Gastroesophageal sphincter (tissue), 4 donors: ENCODE measurements around the gene MBNL3. TPM values are rescaled to one million over a fixed set of nuclear protein-coding genes. Genes with fewer than 3 reads are reported as not detected.
A peak's percentile ranks its signal among the peaks of the same experiment; 100 is the strongest.

ENCODE experiments used
- ATAC-seq: fragments of 150-250 bp; one replicate; pipeline ENCODE4 v1.9.1; 2016; ENCODE audit warnings: mild to moderate bottlenecking, moderate library complexity
- H3K27ac ChIP-seq, 4 donors: fragments of 200-600 bp; sonication (generic) in 3 of 4; 1 replicate in 3 of 4; 2 replicates in 1 of 4; pipeline ENCODE4 v1.5.1; 2016 to 2019
- H3K27me3 ChIP-seq: fragments of 200-600 bp; sonication (generic); one replicate; pipeline ENCODE4 v1.5.1; 2019
- H3K36me3 ChIP-seq, 2 donors: fragments of 200-600 bp; sonication (generic); one replicate each; pipeline ENCODE4 v1.5.1; 2019; ENCODE audit warnings: control low read depth in 1 of 2
- H3K4me1 ChIP-seq, 3 donors: fragments of 200-600 bp; sonication (generic); 1 replicate in 2 of 3; 2 replicates in 1 of 3; pipeline ENCODE4 v1.5.1; 2016 to 2019; ENCODE audit warnings: control low read depth in 2 of 3
- H3K4me3 ChIP-seq, 2 donors: fragments of 200-600 bp; sonication (generic); one replicate each; pipeline ENCODE4 v1.5.1; 2019; ENCODE audit warnings: mild to moderate bottlenecking in 1 of 2, moderate library complexity in 1 of 2
- H3K9me3 ChIP-seq, 3 donors: fragments of 200-600 bp; sonication (generic); one replicate each; pipeline ENCODE4 v1.5.1; 2017 to 2019; ENCODE audit warnings: control low read depth in 2 of 3
- EP300 ChIP-seq: sonication (generic); formaldehyde crosslinking; IDR thresholded peaks from one replicate; pipeline ENCODE4 v1.6.1; 2017; ENCODE audit warnings: antibody characterized with exemption, mild to moderate bottlenecking
- POLR2A ChIP-seq, 2 donors: fragments of 450-650 bp; IDR thresholded peaks; one replicate each; pipeline ENCODE4 v1.6.1; 2017; ENCODE audit warnings: antibody characterized with exemption in 2 of 2, mild to moderate bottlenecking in 2 of 2, moderate library complexity in 1 of 2
- POLR2AphosphoS5 ChIP-seq: sonication (generic); formaldehyde crosslinking; IDR thresholded peaks from one replicate; pipeline ENCODE4 v1.6.1; 2017; ENCODE audit warnings: antibody characterized with exemption
- WGBS, 2 donors: methylation state at CpG; one replicate each; pipeline ENCODE4 v1.1.5; 2018; ENCODE audit warnings: low coverage in 1 of 2; 5-methylcytosine and 5-hydroxymethylcytosine counted together
- total RNA-seq, 4 donors: library from RNA; depleted of rRNA; stranded (reverse); fragments of >200 nt; gene quantifications; one replicate each; pipeline ENCODE4 v1.1.0, GENCODE V29; 2016
- TF ChIP-seq, protein P1 (sequence below), 4 experiments: fragments of 200-600 bp in 2 of 4; fragments of 450-650 bp in 2 of 4; sonication (generic) in 1 of 4; IDR thresholded peaks; one replicate each; pipeline ENCODE4 v1.5.1; 2017 to 2019; ENCODE audit warnings: antibody characterized with exemption in 4 of 4, mild to moderate bottlenecking in 2 of 4, moderate library complexity in 2 of 4

Gene MBNL3
- total RNA-seq, 4 donors from 2014 or later = 3.9 to 13.5 (median 5.5) TPM

DNA sequence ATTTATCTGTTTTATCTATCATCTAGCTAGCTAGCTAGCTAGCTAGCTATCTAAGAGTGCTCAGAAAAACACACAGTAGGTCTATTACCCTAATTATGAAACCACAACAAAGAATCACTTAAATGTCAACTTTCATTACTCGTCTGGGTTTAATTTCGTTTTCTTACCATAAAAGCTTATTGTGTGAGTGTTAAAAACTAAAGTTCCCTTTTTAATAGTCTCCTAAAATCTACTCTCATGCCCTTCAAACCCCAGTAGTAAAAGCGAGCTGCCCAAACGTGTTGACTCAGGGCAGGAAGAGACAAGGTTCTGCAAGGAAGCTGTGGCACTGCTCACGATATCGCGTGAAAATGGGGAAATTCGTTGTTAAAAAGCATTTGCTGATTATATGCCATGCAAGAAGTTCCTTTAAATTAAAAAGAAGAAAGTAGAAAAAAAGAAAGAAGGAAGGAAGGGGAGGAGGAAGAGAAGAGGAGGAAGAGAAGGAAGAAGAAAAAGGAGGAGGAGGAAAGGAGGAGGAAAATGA is 595 bp downstream of the MBNL3 start:
- no peak for ATAC-seq
- peak overlapping the region; percentile 69 to 87 for H3K4me3 ChIP-seq
- H3K27ac ChIP-seq = peak overlapping the region in 3 of 4 donors; percentile 54 to 80 (median 74)
- H3K27me3 ChIP-seq = no peaks in the 10 kb centered on the region
- H3K4me1 ChIP-seq = no peaks in the 10 kb centered on the region
- no peaks in the 10 kb centered on the region for H3K9me3 ChIP-seq
- TF ChIP-seq, protein P1, sequence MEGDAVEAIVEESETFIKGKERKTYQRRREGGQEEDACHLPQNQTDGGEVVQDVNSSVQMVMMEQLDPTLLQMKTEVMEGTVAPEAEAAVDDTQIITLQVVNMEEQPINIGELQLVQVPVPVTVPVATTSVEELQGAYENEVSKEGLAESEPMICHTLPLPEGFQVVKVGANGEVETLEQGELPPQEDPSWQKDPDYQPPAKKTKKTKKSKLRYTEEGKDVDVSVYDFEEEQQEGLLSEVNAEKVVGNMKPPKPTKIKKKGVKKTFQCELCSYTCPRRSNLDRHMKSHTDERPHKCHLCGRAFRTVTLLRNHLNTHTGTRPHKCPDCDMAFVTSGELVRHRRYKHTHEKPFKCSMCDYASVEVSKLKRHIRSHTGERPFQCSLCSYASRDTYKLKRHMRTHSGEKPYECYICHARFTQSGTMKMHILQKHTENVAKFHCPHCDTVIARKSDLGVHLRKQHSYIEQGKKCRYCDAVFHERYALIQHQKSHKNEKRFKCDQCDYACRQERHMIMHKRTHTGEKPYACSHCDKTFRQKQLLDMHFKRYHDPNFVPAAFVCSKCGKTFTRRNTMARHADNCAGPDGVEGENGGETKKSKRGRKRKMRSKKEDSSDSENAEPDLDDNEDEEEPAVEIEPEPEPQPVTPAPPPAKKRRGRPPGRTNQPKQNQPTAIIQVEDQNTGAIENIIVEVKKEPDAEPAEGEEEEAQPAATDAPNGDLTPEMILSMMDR (IDR thresholded peaks at IDR 0.05) = no peak
- TF ChIP-seq EP300 = no peak
- H3K36me3 ChIP-seq = no peaks in the 10 kb centered on the region
- whole genome bisulfite sequencing, 2 donors = 0 to 26% methylated on average over 7 to 8 of the region's 8 CpGs

DNA sequence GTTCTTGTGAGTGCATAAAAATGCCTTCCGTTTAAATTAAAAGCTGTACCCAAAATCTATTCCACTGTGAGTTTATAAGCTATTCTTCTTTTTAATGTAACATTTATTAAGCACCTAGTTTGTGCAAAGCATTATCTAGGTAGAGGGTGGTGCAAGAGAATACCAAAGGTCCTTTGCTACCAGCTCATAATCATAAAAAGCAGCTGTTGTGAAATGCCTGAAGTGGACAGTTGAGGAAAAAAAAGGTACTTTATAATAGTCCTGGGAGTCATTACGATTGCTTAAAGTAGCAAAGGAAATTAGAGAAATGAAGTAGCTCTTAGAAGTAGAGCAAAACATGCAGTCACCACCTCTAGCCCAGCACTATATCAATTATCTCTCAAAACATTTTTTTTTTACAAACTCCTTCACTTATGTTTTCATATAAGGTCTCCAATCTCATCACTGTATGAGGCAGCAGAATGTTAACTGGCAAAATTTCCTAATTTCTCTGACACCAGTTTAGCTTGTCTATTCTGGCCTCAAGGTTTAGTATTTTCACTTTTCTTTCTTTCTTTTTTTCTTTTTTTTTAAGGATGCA is 2.1 kb downstream of the MBNL3 start:
- no peaks in the 10 kb centered on the region for H3K4me1 ChIP-seq
- WGBS, 2 donors = 36 to 40% methylated on average over 1 to 2 of the region's 2 CpGs
- no peak for TF ChIP-seq EP300
- TF ChIP-seq, protein P1 (IDR thresholded peaks at IDR 0.05) = no peak
- TF ChIP-seq POLR2AphosphoS5 = no peak
- TF ChIP-seq POLR2A (IDR thresholded peaks at IDR 0.05) = no peak
- H3K27me3 ChIP-seq = no peaks in the 10 kb centered on the region
- no peak overlapping the region for H3K27ac ChIP-seq
- no peak overlapping the region for H3K4me3 ChIP-seq
- H3K9me3 ChIP-seq = no peaks in the 10 kb centered on the region
- ATAC-seq = no peak
- no peaks in the 10 kb centered on the region for H3K36me3 ChIP-seq

DNA sequence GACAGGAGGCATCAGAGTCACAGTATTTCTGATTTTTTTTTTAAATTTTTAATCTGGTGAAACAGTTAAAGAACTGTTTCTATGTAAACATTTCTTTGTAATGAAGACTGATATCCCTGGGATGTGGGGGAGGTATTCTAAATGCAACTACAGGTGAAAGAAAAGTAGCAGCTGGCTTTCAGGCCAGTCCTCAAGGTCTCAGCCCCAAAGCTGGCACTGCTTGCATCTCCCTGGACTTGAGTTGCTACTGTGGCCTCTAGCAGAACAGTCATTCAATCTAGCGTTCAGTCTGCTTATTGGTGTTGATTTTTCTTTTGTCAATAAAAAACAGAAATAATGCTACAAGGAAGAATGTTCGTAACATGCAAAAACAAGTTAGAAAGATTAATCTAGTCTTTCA is 4.9 kb downstream of the MBNL3 start:
- WGBS, 2 donors = 69 to 82% methylated on average over 2 of the region's 2 CpGs
- H3K27ac ChIP-seq = no peak overlapping the region
- H3K27me3 ChIP-seq = no peaks in the 10 kb centered on the region
- H3K9me3 ChIP-seq = no peaks in the 10 kb centered on the region
- peaks cover 0 to 6% (median 0%) of the 10 kb centered on the region in 3 donors for H3K4me1 ChIP-seq
- no peaks in the 10 kb centered on the region for H3K36me3 ChIP-seq
- ATAC-seq = no peak
- no peak overlapping the region for H3K4me3 ChIP-seq
- TF ChIP-seq POLR2AphosphoS5 (no peak), POLR2A (IDR thresholded peaks at IDR 0.05) (no peak), EP300 (no peak)
- TF ChIP-seq, protein P1 (IDR thresholded peaks at IDR 0.05) = no peak

- ATAC-seq = no peak
- H3K4me1 ChIP-seq = peaks cover 0 to 6% (median 0%) of the 10 kb centered on the region in 3 donors
- TF ChIP-seq EP300 (no peak), POLR2AphosphoS5 (no peak), POLR2A (IDR thresholded peaks at IDR 0.05) (no peak)
- TF ChIP-seq, protein P1 (IDR thresholded peaks at IDR 0.05) = no peak
- 59 to 89% methylated on average over 1 to 2 of the region's 2 CpGs for WGBS, 2 donors
- no peaks in the 10 kb centered on the region for H3K9me3 ChIP-seq
- no peak overlapping the region for H3K27ac ChIP-seq
- no peaks in the 10 kb centered on the region for H3K36me3 ChIP-seq
- H3K27me3 ChIP-seq = no peaks in the 10 kb centered on the region
- H3K4me3 ChIP-seq = no peak overlapping the region
These were observed 5.3 kb downstream of the MBNL3 start for GRCh38 chrX:132483488-132483887.

DNA sequence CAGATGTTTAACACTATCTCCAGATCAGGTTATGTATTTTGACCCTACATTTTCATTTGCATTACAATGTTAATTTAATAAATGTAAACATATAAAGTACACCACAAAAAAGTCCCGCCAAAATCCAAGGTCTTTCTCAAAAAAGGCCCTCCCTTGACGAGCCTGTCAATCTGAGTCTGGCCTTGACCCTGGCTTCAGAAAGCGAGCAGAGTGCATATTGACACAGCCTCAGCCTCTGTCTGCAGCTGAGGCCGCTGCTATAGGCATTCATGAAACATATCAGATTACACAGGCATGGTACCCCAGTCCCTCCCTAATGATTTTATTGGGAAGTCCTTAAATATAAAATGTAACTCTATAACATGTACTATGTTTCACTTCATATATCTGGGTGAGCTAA is 6.2 kb downstream of the MBNL3 start:
- WGBS, 2 donors = no CpG with 5 or more reads among the region's 4 CpGs
- no peak for TF ChIP-seq EP300
- no peak for TF ChIP-seq POLR2A (IDR thresholded peaks at IDR 0.05)
- TF ChIP-seq POLR2AphosphoS5 = no peak
- TF ChIP-seq, protein P1 (IDR thresholded peaks at IDR 0.05) = no peak
- H3K9me3 ChIP-seq = no peaks in the 10 kb centered on the region
- H3K27ac ChIP-seq = no peak overlapping the region
- H3K4me3 ChIP-seq = no peak overlapping the region
- peaks cover 0 to 6% (median 0%) of the 10 kb centered on the region in 3 donors for H3K4me1 ChIP-seq
- no peaks in the 10 kb centered on the region for H3K27me3 ChIP-seq
- no peak for ATAC-seq
- H3K36me3 ChIP-seq = no peaks in the 10 kb centered on the region
